ENCODE measurements around the gene NAALADL2. TPM values are rescaled to one million over a fixed set of nuclear protein-coding genes. Genes with fewer than 3 reads are reported as not detected.

The NAALADL2 gene
- total RNA-seq, result 10 to 100 TPM in 1 of 6 donors, 1 to 10 TPM in 5; 4.4 to 12.6 (median 6.3) TPM

DNA sequence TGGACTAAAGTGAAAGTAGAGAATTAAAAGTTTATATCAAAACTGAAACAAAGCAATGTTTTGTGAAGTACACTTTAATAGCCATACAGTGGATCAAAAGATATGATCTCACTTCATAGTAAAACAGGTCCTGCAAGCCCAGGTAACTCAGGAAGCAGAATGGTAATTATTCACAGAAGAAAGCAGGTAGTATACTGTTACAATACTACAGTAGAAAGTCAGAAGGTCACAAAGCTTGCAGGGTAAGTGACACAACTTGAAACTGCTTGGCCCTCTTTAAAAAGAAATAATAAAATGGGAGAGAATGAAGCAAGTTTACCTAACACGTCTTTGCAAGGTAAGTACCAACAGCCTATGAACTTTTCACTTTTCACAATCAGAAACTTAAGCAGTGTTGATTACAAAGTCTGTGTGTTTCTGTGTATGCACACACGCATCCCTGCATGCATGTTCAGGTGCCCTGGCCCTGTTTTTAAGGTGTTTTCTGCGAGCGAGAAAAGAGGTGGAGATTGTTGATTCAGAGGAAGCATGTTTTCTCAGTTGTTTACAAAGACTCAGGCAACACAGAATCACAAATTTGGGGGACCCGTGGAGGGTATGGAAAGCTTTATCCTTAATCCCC is at the start of gene NAALADL2:
Gene NAALADL2 (plus strand): TSS at position 221 of the 622 bp plus-strand sequence.
- no peaks in the 10 kb centered on the region for H3K9me3 ChIP-seq
- H3K27ac ChIP-seq, result peak within 1 kb of the TSS in 2 of 4 donors; percentile 17 to 46
- H3K4me1 ChIP-seq, result peaks cover 0 to 3% (median 0%) of the 10 kb centered on the region in 4 donors
- peak in 1 of 2 donors; percentile 45 for ATAC-seq (ENCODE audit: low FRiP score in 2 of 2)
- peak within 1 kb of the TSS in 1 of 4 donors; percentile 11 for H3K4me3 ChIP-seq
- H3K27me3 ChIP-seq, result no peaks in the 10 kb centered on the region
- WGBS, 2 donors, result 61 to 66% methylated on average over 5 of the region's 5 CpGs
- no peaks in the 10 kb centered on the region for H3K36me3 ChIP-seq
- TF ChIP-seq EP300 (IDR thresholded peaks at IDR 0.05), result no peak
- no peak for TF ChIP-seq POLR2AphosphoS5 (IDR thresholded peaks at IDR 0.05)
- TF ChIP-seq, protein P1, sequence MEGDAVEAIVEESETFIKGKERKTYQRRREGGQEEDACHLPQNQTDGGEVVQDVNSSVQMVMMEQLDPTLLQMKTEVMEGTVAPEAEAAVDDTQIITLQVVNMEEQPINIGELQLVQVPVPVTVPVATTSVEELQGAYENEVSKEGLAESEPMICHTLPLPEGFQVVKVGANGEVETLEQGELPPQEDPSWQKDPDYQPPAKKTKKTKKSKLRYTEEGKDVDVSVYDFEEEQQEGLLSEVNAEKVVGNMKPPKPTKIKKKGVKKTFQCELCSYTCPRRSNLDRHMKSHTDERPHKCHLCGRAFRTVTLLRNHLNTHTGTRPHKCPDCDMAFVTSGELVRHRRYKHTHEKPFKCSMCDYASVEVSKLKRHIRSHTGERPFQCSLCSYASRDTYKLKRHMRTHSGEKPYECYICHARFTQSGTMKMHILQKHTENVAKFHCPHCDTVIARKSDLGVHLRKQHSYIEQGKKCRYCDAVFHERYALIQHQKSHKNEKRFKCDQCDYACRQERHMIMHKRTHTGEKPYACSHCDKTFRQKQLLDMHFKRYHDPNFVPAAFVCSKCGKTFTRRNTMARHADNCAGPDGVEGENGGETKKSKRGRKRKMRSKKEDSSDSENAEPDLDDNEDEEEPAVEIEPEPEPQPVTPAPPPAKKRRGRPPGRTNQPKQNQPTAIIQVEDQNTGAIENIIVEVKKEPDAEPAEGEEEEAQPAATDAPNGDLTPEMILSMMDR (IDR thresholded peaks at IDR 0.05), result no peak
- no peak for TF ChIP-seq POLR2A (IDR thresholded peaks at IDR 0.05)
- DNase-seq, result no peak

DNA sequence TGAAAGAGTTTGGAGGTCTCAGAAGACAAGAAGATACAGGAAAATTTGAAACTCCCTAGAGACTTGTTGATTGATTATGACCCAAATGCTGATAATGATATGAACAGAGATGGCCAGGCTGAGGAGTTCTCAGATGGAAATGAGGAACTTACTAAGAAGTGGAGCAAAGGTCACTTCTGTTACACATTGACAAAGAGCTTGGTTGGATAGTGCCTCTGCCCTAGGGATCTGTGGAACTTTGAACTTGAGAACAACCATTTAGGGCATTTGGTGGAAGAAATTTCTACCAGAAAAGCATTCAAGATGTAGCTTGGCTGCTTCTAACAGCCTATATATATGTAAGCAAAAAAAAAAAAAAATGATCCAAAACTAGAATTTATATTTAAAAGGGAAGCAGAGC is 48.9 kb upstream of the NAALADL2 start:
- no peaks in the 10 kb centered on the region for H3K27me3 ChIP-seq
- H3K27ac ChIP-seq, result no peak overlapping the region
- DNase-seq (no peak), ATAC-seq (ENCODE audit: low FRiP score in 2 of 2) (no peak)
- no peaks in the 10 kb centered on the region for H3K4me1 ChIP-seq
- no peak for TF ChIP-seq EP300 (IDR thresholded peaks at IDR 0.05)
- TF ChIP-seq POLR2A (IDR thresholded peaks at IDR 0.05), result no peak
- TF ChIP-seq POLR2AphosphoS5 (IDR thresholded peaks at IDR 0.05), result no peak
- no peaks in the 10 kb centered on the region for H3K36me3 ChIP-seq
- no peaks in the 10 kb centered on the region for H3K9me3 ChIP-seq
- no peak overlapping the region for H3K4me3 ChIP-seq

DNA sequence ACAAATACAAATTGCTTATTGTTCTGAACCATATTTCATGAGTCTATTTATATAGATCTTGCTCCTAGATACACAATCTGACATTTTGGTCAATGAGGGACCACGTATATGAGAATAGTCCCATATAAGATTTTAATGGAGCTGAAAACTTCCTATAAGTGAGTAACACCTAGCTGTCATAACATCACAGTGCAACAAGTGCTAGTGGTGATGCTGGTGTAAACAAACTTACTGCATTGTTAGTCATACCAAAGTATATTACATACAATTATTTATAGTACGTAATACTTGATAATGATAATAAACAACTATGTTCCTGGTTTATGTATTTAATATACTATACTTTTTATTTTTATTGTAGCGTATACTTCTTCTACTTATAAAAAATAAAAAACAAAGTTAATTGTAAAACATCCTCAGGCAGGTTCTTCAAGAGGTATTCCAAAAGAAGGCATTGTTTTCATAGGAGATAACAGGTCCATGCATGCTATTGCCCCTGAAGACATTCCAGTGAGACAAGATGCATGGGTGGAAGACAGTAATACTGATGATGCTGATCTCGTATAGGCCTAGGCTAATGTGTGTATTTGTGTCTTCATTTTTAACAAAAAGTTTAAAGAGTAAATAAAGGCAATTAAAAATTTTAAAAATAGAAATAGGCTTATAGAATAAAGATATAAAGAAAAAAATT is 46.8 kb upstream of the NAALADL2 start:
- H3K27me3 ChIP-seq, result no peaks in the 10 kb centered on the region
- H3K9me3 ChIP-seq, result no peaks in the 10 kb centered on the region
- H3K36me3 ChIP-seq, result no peaks in the 10 kb centered on the region
- WGBS, 2 donors, result 86 to 87% methylated on average over 4 of the region's 4 CpGs
- TF ChIP-seq POLR2A (IDR thresholded peaks at IDR 0.05) (no peak), EP300 (IDR thresholded peaks at IDR 0.05) (no peak), POLR2AphosphoS5 (IDR thresholded peaks at IDR 0.05) (no peak)
- TF ChIP-seq, protein P1 (IDR thresholded peaks at IDR 0.05), result no peak
- no peak for ATAC-seq (ENCODE audit: low FRiP score in 2 of 2)
- no peak overlapping the region for H3K4me3 ChIP-seq
- no peaks in the 10 kb centered on the region for H3K4me1 ChIP-seq
- H3K27ac ChIP-seq, result no peak overlapping the region
- no peak for DNase-seq

DNA sequence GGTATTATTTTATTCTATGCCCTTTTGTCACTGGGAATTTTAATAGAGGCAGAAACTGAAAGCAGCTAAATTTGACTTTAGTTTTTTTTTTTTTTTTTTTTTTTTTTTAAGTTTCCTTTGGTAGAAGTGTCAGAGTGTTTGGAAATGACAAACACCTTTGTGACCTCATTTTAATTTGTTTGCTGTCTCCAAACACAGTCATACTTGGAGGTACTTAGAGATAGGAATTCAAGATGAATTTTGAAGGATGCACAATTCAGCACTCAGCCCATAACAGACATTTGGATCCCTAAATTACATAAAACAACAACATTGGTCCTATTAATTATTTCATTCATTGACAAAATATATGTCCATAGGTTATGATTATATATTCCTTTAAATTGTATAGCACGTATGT is 43.4 kb upstream of the NAALADL2 start:
- DNase-seq (no peak), ATAC-seq (ENCODE audit: low FRiP score in 2 of 2) (no peak)
- no peaks in the 10 kb centered on the region for H3K36me3 ChIP-seq
- no peak overlapping the region for H3K27ac ChIP-seq
- TF ChIP-seq POLR2A (IDR thresholded peaks at IDR 0.05), result no peak
- WGBS, 2 donors, result 21 to 45% methylated on average over 1 of the region's 1 CpG
- no peaks in the 10 kb centered on the region for H3K9me3 ChIP-seq
- H3K4me1 ChIP-seq, result no peaks in the 10 kb centered on the region
- no peaks in the 10 kb centered on the region for H3K27me3 ChIP-seq
- H3K4me3 ChIP-seq, result no peak overlapping the region

DNA sequence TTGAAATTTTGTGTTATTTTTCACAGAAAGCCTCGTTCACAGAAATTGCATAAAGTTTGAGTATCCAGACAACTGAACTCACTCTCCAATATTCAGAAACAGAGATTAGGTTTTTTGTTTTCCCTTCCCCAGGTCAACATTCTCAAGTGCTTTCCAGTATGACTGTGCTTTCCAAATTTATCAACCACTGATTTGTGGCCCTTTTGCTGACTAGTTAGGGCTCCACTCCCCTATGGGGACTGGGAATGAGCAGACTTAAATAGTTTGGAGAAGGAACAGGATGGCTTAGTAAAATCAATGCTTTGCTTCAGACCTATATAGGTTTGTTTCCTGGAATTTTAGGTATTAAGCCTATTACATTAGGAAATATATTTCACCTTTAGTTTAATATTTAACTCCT is 38.2 kb upstream of the NAALADL2 start:
- H3K36me3 ChIP-seq, result no peaks in the 10 kb centered on the region
- WGBS, 2 donors, result 72 to 83% methylated on average over 1 of the region's 1 CpG
- H3K4me3 ChIP-seq, result no peak overlapping the region
- H3K27me3 ChIP-seq, result no peaks in the 10 kb centered on the region
- no peak overlapping the region for H3K27ac ChIP-seq
- no peaks in the 10 kb centered on the region for H3K4me1 ChIP-seq
- no peak for ATAC-seq (ENCODE audit: low FRiP score in 2 of 2)
- no peak for TF ChIP-seq POLR2A (IDR thresholded peaks at IDR 0.05)
- no peak for DNase-seq
- H3K9me3 ChIP-seq, result no peaks in the 10 kb centered on the region

DNA sequence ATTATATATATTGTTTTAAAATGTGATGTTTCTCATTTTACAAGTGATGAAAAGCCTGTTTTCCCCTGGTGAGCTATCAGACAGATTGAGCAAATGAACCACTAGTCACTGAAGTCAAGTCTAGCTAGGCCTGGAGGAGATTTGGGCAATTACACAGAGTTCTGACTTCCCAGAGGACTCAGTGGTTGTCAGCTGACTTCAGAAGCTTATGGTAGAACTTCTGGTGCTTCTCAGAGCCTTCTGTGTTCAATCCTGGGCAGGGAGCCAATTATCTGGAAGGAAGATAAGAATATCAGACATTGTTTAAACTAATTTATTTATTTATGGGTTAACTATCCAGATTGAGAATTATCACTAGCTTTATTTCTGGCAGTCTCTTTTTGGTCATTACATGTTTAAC is 37.7 kb upstream of the NAALADL2 start:
- ATAC-seq (ENCODE audit: low FRiP score in 2 of 2) (no peak), DNase-seq (no peak)
- no peaks in the 10 kb centered on the region for H3K9me3 ChIP-seq
- no peaks in the 10 kb centered on the region for H3K27me3 ChIP-seq
- H3K27ac ChIP-seq, result no peak overlapping the region
- TF ChIP-seq POLR2AphosphoS5 (IDR thresholded peaks at IDR 0.05), result no peak
- TF ChIP-seq, protein P1 (IDR thresholded peaks at IDR 0.05), result no peak
- TF ChIP-seq EP300 (IDR thresholded peaks at IDR 0.05), result no peak
- TF ChIP-seq POLR2A (IDR thresholded peaks at IDR 0.05), result no peak
- no peak overlapping the region for H3K4me3 ChIP-seq
- no peaks in the 10 kb centered on the region for H3K36me3 ChIP-seq
- no peaks in the 10 kb centered on the region for H3K4me1 ChIP-seq

Data from upper lobe of left lung (tissue), 6 donors.